CD4-positive, alpha-beta T cell (primary cell): ENCODE results near the gene VEZF1. TPM values are rescaled to one million over a fixed set of nuclear protein-coding genes. Genes with fewer than 3 reads are reported as not detected.

Experiments
- ATAC-seq: fragments of 200-7000 bp; cut with Tn5 transposase; one replicate; pipeline ENCODE4 v1.10.0; 2022; ENCODE audit warnings: mild to moderate bottlenecking; ENCODE audit not compliant: poor library complexity
- CTCF ChIA-PET: fragments of 350-600 bp; sonication (Branson Sonifier 250); formaldehyde crosslinking; loops from one replicate; lab custom pipeline; 2021; ENCODE audit warnings: antibody characterized with exemption, inconsistent platforms; lab: Charles Lee
- POLR2A ChIA-PET: fragments of 350-600 bp; sonication (Branson Sonifier 250); formaldehyde crosslinking; loops from one replicate; lab custom pipeline; 2021; ENCODE audit warnings: antibody characterized with exemption, inconsistent platforms; lab: Charles Lee
- DNase-seq, 14 experiments: peaks; one replicate each; pipeline ENCODE4 v3.0.0-alpha.2; 2013 to 2020; ENCODE audit warnings: mixed read lengths in 2 of 14
- H3K27ac ChIP-seq, 2 donors: one replicate each; pipeline versions ENCODE4 v1.5.1 to v1.7.0; 2013; ENCODE audit warnings: low read length in 2 of 2, low read depth in 1 of 2, mild to moderate bottlenecking in 1 of 2
- H3K27me3 ChIP-seq, 2 experiments: 1 replicate in 1 of 2; 2 replicates in 1 of 2; pipeline versions ENCODE4 v1.6.1 to v1.7.0; 2013; ENCODE audit warnings: low read length in 2 of 2, control low read depth in 1 of 2, mild to moderate bottlenecking in 1 of 2, moderate library complexity in 1 of 2; ENCODE audit not compliant: insufficient read depth in 2 of 2, control insufficient read depth in 1 of 2
- H3K36me3 ChIP-seq: one replicate; pipeline ENCODE4 v1.6.1; 2013; ENCODE audit warnings: low read length, control low read depth; ENCODE audit not compliant: insufficient read depth
- H3K4me1 ChIP-seq: one replicate; pipeline ENCODE4 v1.6.1; 2013; ENCODE audit warnings: low read length, control low read depth; ENCODE audit not compliant: insufficient read depth
- H3K4me3 ChIP-seq: one replicate; pipeline ENCODE4 v1.5.1; 2013; ENCODE audit warnings: mild to moderate bottlenecking, low read length, moderate library complexity
- H3K9me3 ChIP-seq, 2 experiments: 1 replicate in 1 of 2; 2 replicates in 1 of 2; pipeline versions ENCODE4 v1.6.1 to v1.7.0; 2013; ENCODE audit warnings: low read length in 2 of 2, mild to moderate bottlenecking in 2 of 2, control low read depth in 1 of 2, moderate library complexity in 1 of 2; ENCODE audit not compliant: control insufficient read depth in 1 of 2, insufficient read depth in 1 of 2
- H3K27ac Mint-ChIP-seq: one replicate; pipeline ENCODE4 v1.8.0; 2020; ENCODE audit warnings: mixed read lengths
- H3K27me3 Mint-ChIP-seq: one replicate; pipeline ENCODE4 v1.8.0; 2021; ENCODE audit warnings: mixed read lengths
- H3K36me3 Mint-ChIP-seq: one replicate; pipeline ENCODE4 v1.8.0; 2021; ENCODE audit warnings: low read depth, mixed read lengths
- H3K4me1 Mint-ChIP-seq: one replicate; pipeline ENCODE4 v1.8.0; 2021; ENCODE audit warnings: low read depth, mixed read lengths
- H3K4me3 Mint-ChIP-seq: one replicate; pipeline ENCODE4 v1.8.0; 2020; ENCODE audit warnings: mild to moderate bottlenecking, mixed read lengths
- H3K9me3 Mint-ChIP-seq: one replicate; pipeline ENCODE4 v1.8.0; 2020; ENCODE audit warnings: mixed read lengths
- intact Hi-C, 2 experiments: fragments of 100-400 bp; cut with DNase I in 1 of 2; cut with micrococcal nuclease in 1 of 2; formaldehyde crosslinking; loops; one replicate each; pipeline versions ENCODE4 v1.15.1 to v1.9.0; 2023 to 2025; cut with DNase I, micrococcal nuclease
- total RNA-seq, 174 experiments: library from RNA in 2 of 174; stranded (reverse) in 2 of 174; gene quantifications; one replicate each; pipeline ENCODE4 v1.2.3 and lab custom pipeline; 2021 to 2026
- TF ChIP-seq, protein P1 (sequence below): fragments of 200-600 bp; IDR thresholded peaks from one replicate; pipeline ENCODE4 v1.8.0; 2022; ENCODE audit warnings: antibody characterized with exemption, mild to moderate bottlenecking

The VEZF1 gene
- total RNA-seq, 2 experiments from 2014 or later, result 41.6 to 41.7 TPM

DNA sequence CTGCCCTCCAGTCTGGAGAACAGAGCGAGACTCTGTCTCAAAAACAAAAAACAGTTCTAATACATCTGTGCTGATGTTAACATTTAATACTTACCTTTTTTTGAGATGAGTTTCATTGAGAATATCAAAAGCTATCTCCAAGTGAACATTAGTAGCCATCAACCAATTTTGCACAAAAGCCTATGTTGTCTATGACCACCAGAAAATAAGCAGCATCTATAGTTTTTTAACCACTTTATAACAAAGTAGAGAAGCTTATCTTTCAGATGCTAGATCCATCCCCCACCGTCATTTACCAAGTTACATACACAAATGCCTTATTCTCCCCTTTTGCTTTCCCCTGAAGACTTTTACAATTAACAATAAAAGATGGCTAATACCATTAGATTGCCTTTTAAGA lies 14.9 kb upstream of the VEZF1 start:
- H3K36me3 Mint-ChIP-seq, result peaks cover 79% of the 10 kb centered on the region
- H3K4me3 ChIP-seq, result no peak overlapping the region
- no peak overlapping the region for H3K27ac ChIP-seq
- H3K27ac Mint-ChIP-seq, result peak overlapping the region; percentile 8
- H3K4me1 ChIP-seq, result peaks cover 23% of the 10 kb centered on the region
- ChIA-PET POLR2A (interaction anchor here (1.1 to 1.4 kb wide), 2 partner anchors 9 to 15 kb away, joined by 5 read pairs; partner anchors contain the start of gene VEZF1), CTCF (interaction anchor here (0.6 kb wide), 1 partner anchor 19 kb away, joined by 4 read pairs; no protein-coding TSS in a partner anchor)
- H3K27me3 Mint-ChIP-seq, result no peaks in the 10 kb centered on the region
- DNase-seq, result no peak
- peaks cover 54% of the 10 kb centered on the region for H3K36me3 ChIP-seq
- ATAC-seq, result no peak
- TF ChIP-seq, protein P1, sequence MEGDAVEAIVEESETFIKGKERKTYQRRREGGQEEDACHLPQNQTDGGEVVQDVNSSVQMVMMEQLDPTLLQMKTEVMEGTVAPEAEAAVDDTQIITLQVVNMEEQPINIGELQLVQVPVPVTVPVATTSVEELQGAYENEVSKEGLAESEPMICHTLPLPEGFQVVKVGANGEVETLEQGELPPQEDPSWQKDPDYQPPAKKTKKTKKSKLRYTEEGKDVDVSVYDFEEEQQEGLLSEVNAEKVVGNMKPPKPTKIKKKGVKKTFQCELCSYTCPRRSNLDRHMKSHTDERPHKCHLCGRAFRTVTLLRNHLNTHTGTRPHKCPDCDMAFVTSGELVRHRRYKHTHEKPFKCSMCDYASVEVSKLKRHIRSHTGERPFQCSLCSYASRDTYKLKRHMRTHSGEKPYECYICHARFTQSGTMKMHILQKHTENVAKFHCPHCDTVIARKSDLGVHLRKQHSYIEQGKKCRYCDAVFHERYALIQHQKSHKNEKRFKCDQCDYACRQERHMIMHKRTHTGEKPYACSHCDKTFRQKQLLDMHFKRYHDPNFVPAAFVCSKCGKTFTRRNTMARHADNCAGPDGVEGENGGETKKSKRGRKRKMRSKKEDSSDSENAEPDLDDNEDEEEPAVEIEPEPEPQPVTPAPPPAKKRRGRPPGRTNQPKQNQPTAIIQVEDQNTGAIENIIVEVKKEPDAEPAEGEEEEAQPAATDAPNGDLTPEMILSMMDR, result no peak
- no peaks in the 10 kb centered on the region for H3K9me3 ChIP-seq
- intact Hi-C loops, result loop anchor here (10.0 kb wide), 4 partner anchors 512 to 1702 kb away; partner anchors contain the start of genes C17orf67 (in 1 of the 2), DGKE (in 1 of the 2), MSI2 (in 1 of the 2) and MTMR4 (in 1 of the 2)
- H3K4me3 Mint-ChIP-seq, result peak overlapping the region; percentile 65
- H3K9me3 Mint-ChIP-seq, result no peaks in the 10 kb centered on the region
- H3K4me1 Mint-ChIP-seq, result peaks cover 87% of the 10 kb centered on the region
- H3K27me3 ChIP-seq, result no peaks in the 10 kb centered on the region

DNA sequence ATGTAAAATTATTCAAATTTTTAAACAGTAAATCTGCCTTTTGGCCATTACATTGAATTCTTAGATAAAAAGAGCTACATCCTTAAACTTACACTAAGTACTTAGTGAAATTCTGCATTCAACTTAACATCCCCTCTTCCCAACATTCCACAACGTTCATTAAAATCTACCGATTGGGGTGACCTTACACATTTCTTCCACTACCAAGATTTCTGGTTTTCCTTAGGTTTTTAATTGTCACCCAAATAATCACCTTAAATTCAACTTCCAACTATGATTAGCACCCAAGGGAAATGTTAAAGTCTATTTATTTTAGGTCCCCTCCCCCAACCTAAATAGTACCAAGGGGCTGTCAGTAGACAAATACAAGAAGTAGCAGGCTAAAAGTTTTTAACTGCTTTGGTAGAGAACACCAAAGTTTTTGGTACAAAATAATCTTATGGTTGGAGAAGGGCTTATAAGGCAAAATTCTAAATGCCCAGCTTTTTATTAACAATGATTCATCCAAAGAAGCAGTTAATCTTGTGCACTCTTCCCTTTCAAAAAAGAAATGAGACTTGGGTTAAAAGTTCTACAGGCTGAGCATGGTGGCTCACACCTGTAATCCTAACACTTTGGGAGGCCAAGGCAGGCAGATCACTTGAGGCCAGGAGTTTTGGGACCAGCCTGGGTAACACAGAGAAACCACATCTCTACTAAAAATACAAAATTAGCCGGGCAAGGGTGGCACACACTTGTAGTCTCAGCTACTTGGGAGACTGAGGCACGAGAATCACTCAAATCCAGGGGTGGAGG lies 14.3 kb upstream of the VEZF1 start:
- no peaks in the 10 kb centered on the region for H3K9me3 Mint-ChIP-seq
- CTCF ChIA-PET, result interaction anchor here (0.6 kb wide), 1 partner anchor 20 kb away, joined by 4 read pairs; no protein-coding TSS in a partner anchor
- H3K27me3 Mint-ChIP-seq, result no peaks in the 10 kb centered on the region
- H3K4me3 Mint-ChIP-seq, result no peak overlapping the region
- no peaks in the 10 kb centered on the region for H3K9me3 ChIP-seq
- no peak for ATAC-seq
- H3K27ac Mint-ChIP-seq, result peak overlapping the region; percentile 8
- TF ChIP-seq, protein P1, result no peak
- no peaks in the 10 kb centered on the region for H3K27me3 ChIP-seq
- H3K36me3 ChIP-seq, result peaks cover 57% of the 10 kb centered on the region
- no peak overlapping the region for H3K4me3 ChIP-seq
- H3K36me3 Mint-ChIP-seq, result peaks cover 75% of the 10 kb centered on the region
- POLR2A ChIA-PET, result interaction anchor here (1.4 to 4.0 kb wide), 2 partner anchors 9 to 153 kb away, joined by 5 to 13 read pairs; partner anchors contain the start of gene MRPS23
- no peak overlapping the region for H3K27ac ChIP-seq
- intact Hi-C loops, result loop anchor here (10.0 kb wide), 4 partner anchors 512 to 1702 kb away; partner anchors contain the start of genes C17orf67 (in 1 of the 2), DGKE (in 1 of the 2), MSI2 (in 1 of the 2) and MTMR4 (in 1 of the 2)
- peaks cover 81% of the 10 kb centered on the region for H3K4me1 Mint-ChIP-seq
- no peak for DNase-seq
- H3K4me1 ChIP-seq, result peaks cover 19% of the 10 kb centered on the region

DNA sequence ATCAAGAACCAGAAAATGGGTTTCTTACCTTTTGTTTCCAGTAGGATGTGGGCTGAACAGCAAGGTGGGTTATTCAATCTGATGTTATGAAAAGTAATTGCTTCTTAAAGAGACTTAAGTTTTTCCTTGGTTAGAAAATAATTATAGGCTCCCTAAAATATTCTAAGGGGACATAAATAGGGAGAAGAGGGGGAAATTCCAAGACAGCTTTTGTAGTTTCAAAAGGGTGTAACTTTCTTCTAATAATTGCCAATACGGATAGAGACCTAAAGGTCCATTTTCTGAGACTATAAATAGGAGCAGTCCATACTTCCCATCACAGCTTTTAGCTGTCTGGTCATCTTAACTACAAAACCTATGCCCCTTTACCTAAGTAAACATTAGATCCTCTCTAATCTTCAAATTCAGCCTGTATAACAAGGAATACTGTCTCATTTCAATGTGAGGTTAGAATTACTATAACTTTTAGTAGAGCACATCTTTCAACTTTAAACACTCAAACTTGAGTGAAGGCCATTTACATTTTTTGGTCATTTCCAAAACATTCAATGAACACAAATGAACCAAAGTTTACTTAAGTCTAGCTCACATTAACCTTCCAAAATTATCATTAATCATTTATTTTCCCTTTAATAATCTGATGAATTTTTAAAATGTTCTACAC lies 13.5 kb upstream of the VEZF1 start:
- H3K27me3 ChIP-seq, result no peaks in the 10 kb centered on the region
- no peak overlapping the region for H3K27ac ChIP-seq
- Mint-ChIP-seq H3K27ac (no peak overlapping the region), H3K36me3 (peaks cover 67% of the 10 kb centered on the region), H3K4me1 (peaks cover 73% of the 10 kb centered on the region), H3K9me3 (no peaks in the 10 kb centered on the region), H3K4me3 (no peak overlapping the region), H3K27me3 (no peaks in the 10 kb centered on the region)
- DNase-seq, result no peak
- no peak for ATAC-seq
- ChIA-PET POLR2A (interaction anchor here (0.9 to 4.0 kb wide), 4 partner anchors 8 to 152 kb away, joined by 3 to 18 read pairs (median 9); partner anchors contain the start of genes MRPS23 and VEZF1), CTCF (interaction anchor here (1.0 kb wide), 1 partner anchor 109 kb away, joined by 4 read pairs; no protein-coding TSS in a partner anchor)
- H3K4me3 ChIP-seq, result no peak overlapping the region
- peaks cover 19% of the 10 kb centered on the region for H3K4me1 ChIP-seq
- intact Hi-C loops, result loop anchor here (2.0 to 10.0 kb wide), 5 partner anchors 143 to 1703 kb away; partner anchors contain the start of genes C17orf67 (in 1 of the 2), DGKE (in 1 of the 2), MSI2 (in 1 of the 2) and MTMR4 (in 1 of the 2)
- peaks cover 57% of the 10 kb centered on the region for H3K36me3 ChIP-seq
- TF ChIP-seq, protein P1, result no peak
- H3K9me3 ChIP-seq, result no peaks in the 10 kb centered on the region
